SK-N-SH (cell line): Measurements from ENCODE around the gene BCL2A1. TPM values are rescaled to one million over a fixed set of nuclear protein-coding genes. Genes with fewer than 3 reads are reported as not detected.

Experiments used
- CTCF ChIA-PET: fragments of 300-600, 350-600 bp; formaldehyde crosslinking; extraction: SDS; loops from one replicate; lab custom pipeline; 2021; lab: Yijun Ruan, JAX
- POLR2A ChIA-PET: fragments of 350-600 bp; sonication (Branson Sonifier 250); formaldehyde crosslinking; extraction: SDS; loops from one replicate; lab custom pipeline; 2020; ENCODE audit warnings: antibody characterized with exemption, inconsistent platforms; lab: Yijun Ruan, JAX
- DNase-seq: peaks from one replicate; pipeline ENCODE4 v3.0.0; 2012
- H2AFZ ChIP-seq: fragments of 200-600 bp; sonication (generic); 2 replicates; pipeline ENCODE4 v1.8.1; 2016; ENCODE audit warnings: antibody characterized with exemption, mild to moderate bottlenecking, low read depth
- H3F3A ChIP-seq: fragments of 200-600 bp; sonication (generic); replicated peaks from 2 replicates; pipeline ENCODE3; 2016; ENCODE audit warnings: antibody characterized with exemption, mild to moderate bottlenecking; ENCODE audit not compliant: insufficient read depth
- H3K27ac ChIP-seq, 2 experiments: fragments of 200-500 bp in 1 of 2; fragments of 200-600 bp in 1 of 2; sonication (Bioruptor generic) in 1 of 2; sonication (generic), shearing (Covaris generic) in 1 of 2; 2 replicates each; pipeline versions ENCODE4 v1.5.1 to v1.6.1; 2014 to 2016; ENCODE audit warnings: low read depth in 2 of 2, inconsistent platforms in 1 of 2, low read length in 1 of 2, mild to moderate bottlenecking in 1 of 2, mixed read lengths in 1 of 2
- H3K27me3 ChIP-seq: fragments of 200-600 bp; sonication (generic), shearing (Covaris generic); 2 replicates; pipeline ENCODE4 v1.6.1; 2016; ENCODE audit warnings: mixed run types; ENCODE audit not compliant: insufficient read depth
- H3K36me3 ChIP-seq, 2 experiments: fragments of 200-500 bp in 1 of 2; fragments of 200-600 bp in 1 of 2; sonication (Bioruptor generic) in 1 of 2; sonication (generic) in 1 of 2; replicated peaks in 1 of 2; 2 replicates each; pipeline versions ENCODE3 to v1.5.1; 2014 to 2016; ENCODE audit warnings: low read length in 1 of 2, mild to moderate bottlenecking in 1 of 2; ENCODE audit not compliant: insufficient read depth in 2 of 2, control insufficient read depth in 1 of 2
- H3K4me1 ChIP-seq, 2 experiments: fragments of 200-500 bp in 1 of 2; fragments of 200-600 bp in 1 of 2; sonication (Bioruptor generic) in 1 of 2; sonication (generic), shearing (Covaris generic) in 1 of 2; 2 replicates each; pipeline versions ENCODE4 v1.5.1 to v1.6.1; 2014 to 2016; ENCODE audit warnings: low read depth in 1 of 2, low read length in 1 of 2, mixed run types in 1 of 2; ENCODE audit not compliant: insufficient read depth in 2 of 2, control insufficient read depth in 1 of 2
- H3K4me2 ChIP-seq: fragments of 200-600 bp; sonication (generic), shearing (Covaris generic); 2 replicates; pipeline ENCODE4 v1.6.1; 2017; ENCODE audit warnings: mixed run types
- H3K4me3 ChIP-seq, 2 experiments: fragments of 200-500 bp in 1 of 2; fragments of 200-600 bp in 1 of 2; sonication (Bioruptor generic) in 1 of 2; sonication (generic), shearing (Covaris generic) in 1 of 2; 2 replicates each; pipeline versions ENCODE4 v1.5.1 to v1.8.1; 2014 to 2016; ENCODE audit warnings: low read depth in 2 of 2, inconsistent platforms in 1 of 2, low read length in 1 of 2, mild to moderate bottlenecking in 1 of 2, mixed read lengths in 1 of 2, moderate library complexity in 1 of 2
- H3K79me2 ChIP-seq: fragments of 200-600 bp; sonication (generic); 2 replicates; pipeline ENCODE4 v1.8.1; 2017; ENCODE audit warnings: mild to moderate bottlenecking; ENCODE audit not compliant: insufficient read depth
- H3K9ac ChIP-seq: fragments of 200-600 bp; sonication (generic); 2 replicates; pipeline ENCODE4 v1.6.1; 2017; ENCODE audit warnings: mixed run types
- H3K9me2 ChIP-seq: fragments of 200-600 bp; sonication (generic); 2 replicates; pipeline ENCODE4 v1.6.1; 2017; ENCODE audit warnings: mixed run types
- H3K9me3 ChIP-seq: fragments of 200-600 bp; sonication (generic); 2 replicates; pipeline ENCODE4 v1.6.1; 2017; ENCODE audit warnings: mixed run types, mild to moderate bottlenecking, moderate library complexity
- H4K20me1 ChIP-seq: fragments of 200-600 bp; sonication (generic); 2 replicates; pipeline ENCODE4 v1.6.1; 2017; ENCODE audit warnings: mild to moderate bottlenecking, mixed run types; ENCODE audit not compliant: insufficient read depth
- ELF1 ChIP-seq: IDR thresholded peaks from 2 replicates; pipeline ENCODE4 v1.4.0; 2012
- EZH2phosphoT487 ChIP-seq: fragments of 200-600 bp; sonication (generic); IDR thresholded peaks from 2 replicates; pipeline ENCODE4 v1.6.1; 2017; ENCODE audit warnings: low read depth, mixed run types, mild to moderate bottlenecking, antibody characterized with exemption, moderate library complexity, borderline replicate concordance
- FOXM1 ChIP-seq: IDR thresholded peaks from 2 replicates; pipeline ENCODE4 v1.4.0; 2012; ENCODE audit warnings: low read depth, mild to moderate bottlenecking
- GABPA ChIP-seq: IDR thresholded peaks from 2 replicates; pipeline ENCODE4 v1.4.0; 2012; ENCODE audit warnings: low read depth, mild to moderate bottlenecking
- GATA2 ChIP-seq: sonication (generic); formaldehyde crosslinking; IDR thresholded peaks from 2 replicates; pipeline ENCODE4 v1.5.0; 2020; ENCODE audit warnings: mild to moderate bottlenecking, missing genetic modification reagents
- JUND ChIP-seq: IDR thresholded peaks from 2 replicates; pipeline ENCODE4 v1.4.0; 2012
- MEF2A ChIP-seq: IDR thresholded peaks from 2 replicates; pipeline ENCODE4 v1.4.0; 2012; ENCODE audit warnings: low read depth, borderline replicate concordance
- NFIC ChIP-seq: IDR thresholded peaks from 2 replicates; pipeline ENCODE4 v1.4.0; 2012; ENCODE audit warnings: borderline replicate concordance
- RFX5 ChIP-seq: IDR thresholded peaks from 2 replicates; pipeline ENCODE4 v1.6.1; 2012; ENCODE audit warnings: mild to moderate bottlenecking, improper control_type of control experiment, low read length
- SIN3A ChIP-seq: IDR thresholded peaks from 2 replicates; pipeline ENCODE4 v1.6.1; 2012; ENCODE audit warnings: low read depth, mild to moderate bottlenecking, low read length, moderate library complexity, borderline replicate concordance
- TAF1 ChIP-seq: IDR thresholded peaks from 2 replicates; pipeline ENCODE4 v1.6.1; 2012; ENCODE audit warnings: low read depth, mild to moderate bottlenecking, low read length, moderate library complexity, borderline replicate concordance
- YY1 ChIP-seq: IDR thresholded peaks from 2 replicates; pipeline ENCODE4 v1.4.0; 2012; ENCODE audit warnings: low read depth, mild to moderate bottlenecking
- WGBS: methylation state at CpG from one replicate; pipeline ENCODE4 v1.1.6; 2017; ENCODE audit warnings: low lambda C conversion rate; 5-methylcytosine and 5-hydroxymethylcytosine counted together
- polyA plus RNA-seq, 3 experiments: library from polyadenylated mRNA; depleted of rRNA; stranded (reverse); fragments of >200 nt; gene quantifications; 2 replicates each; pipeline ENCODE4 v1.2.3, GENCODE V29; 2012
- TF ChIP-seq, protein P1 (sequence below): fragments of 150-350 bp; IDR thresholded peaks from 2 replicates; pipeline ENCODE4 v1.6.1; 2017; ENCODE audit warnings: antibody characterized with exemption, low read length, low read depth, borderline replicate concordance
- TF ChIP-seq, protein P2 (sequence below): fragments of 150-350 bp; IDR thresholded peaks from 2 replicates; pipeline ENCODE4 v1.6.1; 2016; ENCODE audit warnings: mild to moderate bottlenecking, low read depth, low read length

The BCL2A1 gene
- polyA plus RNA-seq, 1 of the 3 experiments (the other 2 are of a cell fraction): 0.08 TPM

DNA sequence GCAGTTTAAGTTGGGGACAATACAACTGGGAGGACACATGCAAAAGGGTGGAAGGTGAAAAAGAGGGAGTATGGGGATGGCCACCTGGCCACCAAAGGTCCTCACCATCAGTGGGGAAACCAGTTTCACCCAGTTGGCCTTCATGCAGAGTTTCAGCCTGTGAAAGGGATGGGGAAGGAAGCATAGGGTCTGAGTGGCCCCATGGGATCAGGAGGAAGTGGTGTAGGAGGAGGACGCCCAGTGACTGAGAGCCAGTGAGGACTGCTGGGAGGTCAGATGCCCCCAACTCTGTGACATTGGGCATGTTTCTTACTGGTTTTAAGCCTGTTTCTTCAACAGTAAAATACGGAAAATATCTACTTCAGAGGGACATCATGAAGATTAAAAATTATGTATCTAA is 16.3 kb downstream of the BCL2A1 start:
- Histone ChIP-seq H3K27ac (no peak overlapping the region), H3F3A (no peaks in the 10 kb centered on the region), H3K79me2 (no peaks in the 10 kb centered on the region), H3K9me3 (no peaks in the 10 kb centered on the region), H3K4me1 (no peaks in the 10 kb centered on the region), H2AFZ (no peak overlapping the region), H4K20me1 (no peaks in the 10 kb centered on the region), H3K36me3 (no peaks in the 10 kb centered on the region), H3K4me2 (no peak overlapping the region), H3K27me3 (no peaks in the 10 kb centered on the region), H3K9ac (no peak overlapping the region), H3K4me3 (no peak overlapping the region), H3K9me2 (no peaks in the 10 kb centered on the region)
- WGBS: 68% methylated on average over 2 of the region's 2 CpGs
- no peak for DNase-seq
- TF ChIP-seq JUND (no peak), GATA2 (CRISPR knock-in tag) (no peak)
- ChIA-PET POLR2A (no interaction called here), CTCF (no interaction called here)

DNA sequence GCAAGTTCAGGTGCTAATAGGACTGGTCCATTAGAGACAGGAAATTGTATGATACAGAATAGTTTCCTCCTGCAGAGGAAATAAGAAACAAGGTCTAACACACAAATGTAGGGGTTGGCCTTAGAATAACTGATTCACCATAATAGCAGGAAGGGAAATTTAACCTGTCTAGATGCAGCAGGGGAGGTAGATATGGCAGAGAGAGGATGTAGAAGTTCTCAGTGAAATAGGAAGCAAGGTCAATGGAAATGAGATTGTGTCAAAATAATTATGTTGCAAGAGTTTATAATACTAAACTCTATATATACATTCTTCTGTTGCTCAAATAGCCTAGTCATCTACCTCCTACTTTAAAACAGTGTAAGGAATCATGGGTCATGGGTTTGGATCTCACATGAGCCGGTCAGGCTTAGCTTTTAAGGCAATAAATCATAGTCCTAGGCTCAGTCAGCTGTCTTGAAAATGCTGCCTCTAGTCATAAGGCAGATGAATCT is 17.0 kb downstream of the BCL2A1 start:
- no peaks in the 10 kb centered on the region for H3K9me3 ChIP-seq
- no peaks in the 10 kb centered on the region for H3K27me3 ChIP-seq
- H3K9ac ChIP-seq: no peak overlapping the region
- TF ChIP-seq, protein P1, sequence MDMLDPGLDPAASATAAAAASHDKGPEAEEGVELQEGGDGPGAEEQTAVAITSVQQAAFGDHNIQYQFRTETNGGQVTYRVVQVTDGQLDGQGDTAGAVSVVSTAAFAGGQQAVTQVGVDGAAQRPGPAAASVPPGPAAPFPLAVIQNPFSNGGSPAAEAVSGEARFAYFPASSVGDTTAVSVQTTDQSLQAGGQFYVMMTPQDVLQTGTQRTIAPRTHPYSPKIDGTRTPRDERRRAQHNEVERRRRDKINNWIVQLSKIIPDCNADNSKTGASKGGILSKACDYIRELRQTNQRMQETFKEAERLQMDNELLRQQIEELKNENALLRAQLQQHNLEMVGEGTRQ: no peak
- TF ChIP-seq NFIC (no peak), FOXM1 (no peak), YY1 (no peak), MEF2A (no peak), EZH2phosphoT487 (no peak), ELF1 (no peak), SIN3A (no peak), GATA2 (CRISPR knock-in tag) (no peak), JUND (no peak), RFX5 (no peak), GABPA (no peak), TAF1 (no peak)
- TF ChIP-seq, protein P2, sequence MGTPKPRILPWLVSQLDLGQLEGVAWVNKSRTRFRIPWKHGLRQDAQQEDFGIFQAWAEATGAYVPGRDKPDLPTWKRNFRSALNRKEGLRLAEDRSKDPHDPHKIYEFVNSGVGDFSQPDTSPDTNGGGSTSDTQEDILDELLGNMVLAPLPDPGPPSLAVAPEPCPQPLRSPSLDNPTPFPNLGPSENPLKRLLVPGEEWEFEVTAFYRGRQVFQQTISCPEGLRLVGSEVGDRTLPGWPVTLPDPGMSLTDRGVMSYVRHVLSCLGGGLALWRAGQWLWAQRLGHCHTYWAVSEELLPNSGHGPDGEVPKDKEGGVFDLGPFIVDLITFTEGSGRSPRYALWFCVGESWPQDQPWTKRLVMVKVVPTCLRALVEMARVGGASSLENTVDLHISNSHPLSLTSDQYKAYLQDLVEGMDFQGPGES: no peak
- TF ChIP-seq, all 33 proteins: peak for 0
- POLR2A ChIA-PET: no interaction called here
- Histone ChIP-seq H3K4me3 (no peak overlapping the region), H3K4me2 (no peak overlapping the region), H3K79me2 (no peaks in the 10 kb centered on the region), H4K20me1 (no peaks in the 10 kb centered on the region), H3F3A (no peaks in the 10 kb centered on the region), H3K36me3 (no peaks in the 10 kb centered on the region), H2AFZ (no peak overlapping the region), H3K9me2 (no peaks in the 10 kb centered on the region), H3K4me1 (no peaks in the 10 kb centered on the region), H3K27ac (no peak overlapping the region)
- CTCF ChIA-PET: no interaction called here
- no peak for DNase-seq
- 72% methylated on average over 1 of the region's 1 CpG for WGBS
